WTC11 (cell line): ENCODE data around the gene MARCHF7. TPM values are rescaled to one million over a fixed set of nuclear protein-coding genes. Genes with fewer than 3 reads are reported as not detected.

Experiments
- ATAC-seq: fragments of 200-7000 bp; cut with Tn5 transposase; 2 replicates; pipeline ENCODE4 v1.10.0; 2021; ENCODE audit warnings: mild to moderate bottlenecking, moderate library complexity
- CTCF ChIA-PET: fragments of 300-600 bp; sonication (Branson Sonifier 250); formaldehyde crosslinking; loops from one replicate; lab custom pipeline; 2021; ENCODE audit warnings: antibody characterized with exemption; lab: Charles Lee
- POLR2A ChIA-PET: fragments of 350-600 bp; sonication (Branson Sonifier 250); formaldehyde crosslinking; loops from one replicate; lab custom pipeline; 2021; ENCODE audit warnings: antibody characterized with exemption; lab: Charles Lee
- DNase-seq: peaks from one replicate; pipeline ENCODE4 v3.0.0; 2021; ENCODE audit warnings: low spot score
- H3K27ac Mint-ChIP-seq: 2 replicates; pipeline ENCODE4 v1.8.0; 2021; ENCODE audit warnings: mixed read lengths
- H3K27me3 Mint-ChIP-seq: 2 replicates; pipeline ENCODE4 v1.8.0; 2021; ENCODE audit warnings: low read depth, mild to moderate bottlenecking, moderate library complexity, mixed read lengths
- H3K36me3 Mint-ChIP-seq: 2 replicates; pipeline ENCODE4 v1.8.0; 2021; ENCODE audit warnings: mixed read lengths
- H3K4me1 Mint-ChIP-seq: 2 replicates; pipeline ENCODE4 v1.8.0; 2022; ENCODE audit warnings: mixed read lengths
- H3K4me3 Mint-ChIP-seq: 2 replicates; pipeline ENCODE4 v1.8.0; 2021; ENCODE audit warnings: mild to moderate bottlenecking, moderate library complexity, mixed read lengths
- H3K9me3 Mint-ChIP-seq: 2 replicates; pipeline ENCODE4 v1.8.0; 2021; ENCODE audit warnings: mixed read lengths
- ATF1 ChIP-seq: sonication (generic); formaldehyde crosslinking; IDR thresholded peaks from 2 replicates; pipeline ENCODE4 v1.8.1; 2023; ENCODE audit warnings: mild to moderate bottlenecking, moderate library complexity, missing genetic modification reagents
- ATF2 ChIP-seq: sonication (generic); formaldehyde crosslinking; IDR thresholded peaks from 2 replicates; pipeline ENCODE4 v1.8.1; 2022; ENCODE audit warnings: low read depth, missing genetic modification reagents, borderline replicate concordance
- ESRRA ChIP-seq: sonication (generic); formaldehyde crosslinking; IDR thresholded peaks from 2 replicates; pipeline ENCODE4 v1.8.1; 2022; ENCODE audit warnings: mild to moderate bottlenecking, missing genetic modification reagents, borderline replicate concordance
- FOXJ3 ChIP-seq: sonication (generic); formaldehyde crosslinking; IDR thresholded peaks from 2 replicates; pipeline ENCODE4 v1.9.0; 2021; ENCODE audit warnings: missing genetic modification reagents, mild to moderate bottlenecking, borderline replicate concordance
- FOXK1 ChIP-seq: sonication (generic); formaldehyde crosslinking; IDR thresholded peaks from 2 replicates; pipeline ENCODE4 v1.8.0; 2022; ENCODE audit warnings: mild to moderate bottlenecking, moderate library complexity, missing genetic modification reagents
- HMGA2 ChIP-seq: fragments of 250-450 bp; sonication (Bioruptor Pico); IDR thresholded peaks from 2 replicates; pipeline ENCODE4 v1.4.0; 2021; ENCODE audit warnings: mild to moderate bottlenecking, moderate library complexity
- IRF2 ChIP-seq: sonication (generic); formaldehyde crosslinking; IDR thresholded peaks from 2 replicates; pipeline ENCODE4 v1.8.0; 2022; ENCODE audit warnings: low read depth, missing genetic modification reagents, borderline replicate concordance
- JUN ChIP-seq: sonication (generic); formaldehyde crosslinking; IDR thresholded peaks from 2 replicates; pipeline ENCODE4 v1.8.0; 2023; ENCODE audit warnings: mild to moderate bottlenecking, missing genetic modification reagents
- NFATC4 ChIP-seq: fragments of 250-450 bp; sonication (Bioruptor Pico); IDR thresholded peaks from 2 replicates; pipeline ENCODE4 v1.9.0; 2021; ENCODE audit warnings: mild to moderate bottlenecking
- NFE2L1 ChIP-seq: sonication (generic); formaldehyde crosslinking; IDR thresholded peaks from 2 replicates; pipeline ENCODE4 v1.8.1; 2023; ENCODE audit warnings: missing genetic modification reagents
- NFYB ChIP-seq: sonication (generic); formaldehyde crosslinking; conservative IDR thresholded peaks from 2 replicates; pipeline ENCODE4 v1.8.0; 2022; ENCODE audit warnings: low read depth, missing genetic modification reagents
- NR1H2 ChIP-seq: sonication (generic); formaldehyde crosslinking; IDR thresholded peaks from 2 replicates; pipeline ENCODE4 v1.9.0; 2021; ENCODE audit warnings: mild to moderate bottlenecking, moderate library complexity, missing genetic modification reagents
- SMAD4 ChIP-seq: sonication (generic); formaldehyde crosslinking; IDR thresholded peaks from 2 replicates; pipeline ENCODE4 v1.8.0; 2022; ENCODE audit warnings: mild to moderate bottlenecking, missing genetic modification reagents
- ZNF138 ChIP-seq: sonication (generic); formaldehyde crosslinking; conservative IDR thresholded peaks from 2 replicates; pipeline ENCODE4 v1.8.1; 2022; ENCODE audit warnings: mild to moderate bottlenecking, moderate library complexity, missing genetic modification reagents
- ZNF232 ChIP-seq: sonication (generic); formaldehyde crosslinking; IDR thresholded peaks from 2 replicates; pipeline ENCODE4 v1.8.0; 2022; ENCODE audit warnings: mild to moderate bottlenecking, missing genetic modification reagents
- ZNF425 ChIP-seq: fragments of 250-450 bp; sonication (Bioruptor Pico); conservative IDR thresholded peaks from 2 replicates; pipeline ENCODE4 v1.9.0; 2021; ENCODE audit warnings: mild to moderate bottlenecking
- total RNA-seq: library from RNA; stranded (reverse); gene quantifications from 3 replicates; pipeline ENCODE4 v1.2.3, GENCODE V29; 2021
- TF ChIP-seq, protein P1 (sequence below): sonication (generic); formaldehyde crosslinking; conservative IDR thresholded peaks from 2 replicates; pipeline ENCODE4 v1.8.1; 2023; ENCODE audit warnings: mild to moderate bottlenecking, low read depth, missing genetic modification reagents, moderate library complexity
- TF ChIP-seq, protein P2 (sequence below): sonication (generic); formaldehyde crosslinking; IDR thresholded peaks from 2 replicates; pipeline ENCODE4 v1.8.0; 2022; ENCODE audit warnings: mild to moderate bottlenecking, missing genetic modification reagents
- TF ChIP-seq, protein P3 (sequence below): fragments of 250-450 bp; sonication (Bioruptor Pico); IDR thresholded peaks from 2 replicates; pipeline ENCODE4 v1.8.0; 2021; ENCODE audit warnings: mild to moderate bottlenecking
- TF ChIP-seq, protein P4 (sequence below): sonication (generic); formaldehyde crosslinking; IDR thresholded peaks from 2 replicates; pipeline ENCODE4 v1.8.1; 2023; ENCODE audit warnings: mild to moderate bottlenecking, missing genetic modification reagents, moderate library complexity
- TF ChIP-seq, protein P5 (sequence below): sonication (generic); formaldehyde crosslinking; IDR thresholded peaks from 2 replicates; pipeline ENCODE4 v1.8.1; 2022; ENCODE audit warnings: low read depth, mild to moderate bottlenecking, moderate library complexity, missing genetic modification reagents, borderline replicate concordance

The MARCHF7 gene
- total RNA-seq, 1 experiment from 2014 or later, result 84.0 TPM

DNA sequence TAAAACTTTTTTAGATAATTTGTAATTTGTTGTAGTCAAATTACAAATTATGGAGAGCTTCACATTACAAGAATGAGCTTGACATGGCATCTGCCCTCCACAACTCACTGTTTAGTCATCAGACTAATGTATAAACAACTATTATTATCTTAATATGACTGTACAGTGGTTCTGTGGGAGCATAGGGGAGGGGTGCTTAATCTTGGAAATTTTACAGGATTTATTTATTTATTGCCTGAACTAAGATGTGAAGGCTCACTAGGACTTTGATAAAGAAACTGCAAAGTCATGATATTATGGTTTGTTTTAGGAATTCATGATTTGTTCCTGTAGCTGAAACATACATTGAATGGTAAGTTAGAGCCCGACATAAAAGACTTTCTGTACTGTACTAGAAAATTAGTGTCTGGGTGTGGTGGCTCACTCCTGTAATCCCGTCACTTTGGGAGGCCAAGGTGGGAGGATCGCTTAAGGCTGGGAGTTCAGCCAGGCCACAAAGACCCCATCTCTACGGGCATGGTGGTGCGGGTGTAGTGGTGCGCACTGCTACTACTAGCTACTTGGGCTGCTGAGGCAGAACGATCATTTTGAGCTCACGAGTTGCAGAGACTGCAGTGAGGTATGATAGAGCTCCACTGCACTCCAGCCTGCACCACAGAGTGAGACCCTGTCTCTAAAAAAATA, 2.1 kb downstream of the MARCHF7 start (continued):
- TF ChIP-seq ZNF425 (CRISPR knock-in tag), result no peak
- TF ChIP-seq HMGA2 (CRISPR knock-in tag), result no peak
- no peak for TF ChIP-seq FOXJ3 (CRISPR knock-in tag)
- TF ChIP-seq, protein P1, sequence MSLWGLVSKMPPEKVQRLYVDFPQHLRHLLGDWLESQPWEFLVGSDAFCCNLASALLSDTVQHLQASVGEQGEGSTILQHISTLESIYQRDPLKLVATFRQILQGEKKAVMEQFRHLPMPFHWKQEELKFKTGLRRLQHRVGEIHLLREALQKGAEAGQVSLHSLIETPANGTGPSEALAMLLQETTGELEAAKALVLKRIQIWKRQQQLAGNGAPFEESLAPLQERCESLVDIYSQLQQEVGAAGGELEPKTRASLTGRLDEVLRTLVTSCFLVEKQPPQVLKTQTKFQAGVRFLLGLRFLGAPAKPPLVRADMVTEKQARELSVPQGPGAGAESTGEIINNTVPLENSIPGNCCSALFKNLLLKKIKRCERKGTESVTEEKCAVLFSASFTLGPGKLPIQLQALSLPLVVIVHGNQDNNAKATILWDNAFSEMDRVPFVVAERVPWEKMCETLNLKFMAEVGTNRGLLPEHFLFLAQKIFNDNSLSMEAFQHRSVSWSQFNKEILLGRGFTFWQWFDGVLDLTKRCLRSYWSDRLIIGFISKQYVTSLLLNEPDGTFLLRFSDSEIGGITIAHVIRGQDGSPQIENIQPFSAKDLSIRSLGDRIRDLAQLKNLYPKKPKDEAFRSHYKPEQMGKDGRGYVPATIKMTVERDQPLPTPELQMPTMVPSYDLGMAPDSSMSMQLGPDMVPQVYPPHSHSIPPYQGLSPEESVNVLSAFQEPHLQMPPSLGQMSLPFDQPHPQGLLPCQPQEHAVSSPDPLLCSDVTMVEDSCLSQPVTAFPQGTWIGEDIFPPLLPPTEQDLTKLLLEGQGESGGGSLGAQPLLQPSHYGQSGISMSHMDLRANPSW (CRISPR knock-in tag), result no peak
- no peak for TF ChIP-seq IRF2 (CRISPR knock-in tag)
- no peak for TF ChIP-seq NFE2L1 (CRISPR knock-in tag)

GRCh38 chr2:159715451-159715850, 3.1 kb downstream of the MARCHF7 start:
- no peaks in the 10 kb centered on the region for H3K27me3 Mint-ChIP-seq
- peaks cover 55% of the 10 kb centered on the region for H3K4me1 Mint-ChIP-seq
- no peaks in the 10 kb centered on the region for H3K9me3 Mint-ChIP-seq
- H3K27ac Mint-ChIP-seq, result peak overlapping the region; percentile 50
- H3K4me3 Mint-ChIP-seq, result no peak overlapping the region
- DNase-seq (no peak), ATAC-seq (no peak)
- TF ChIP-seq NFATC4 (CRISPR knock-in tag), result no peak
- TF ChIP-seq, protein P2, sequence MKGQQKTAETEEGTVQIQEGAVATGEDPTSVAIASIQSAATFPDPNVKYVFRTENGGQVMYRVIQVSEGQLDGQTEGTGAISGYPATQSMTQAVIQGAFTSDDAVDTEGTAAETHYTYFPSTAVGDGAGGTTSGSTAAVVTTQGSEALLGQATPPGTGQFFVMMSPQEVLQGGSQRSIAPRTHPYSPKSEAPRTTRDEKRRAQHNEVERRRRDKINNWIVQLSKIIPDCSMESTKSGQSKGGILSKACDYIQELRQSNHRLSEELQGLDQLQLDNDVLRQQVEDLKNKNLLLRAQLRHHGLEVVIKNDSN, result no peak
- TF ChIP-seq ZNF232, result no peak
- no peak for TF ChIP-seq NR1H2 (CRISPR knock-in tag)
- no peak for TF ChIP-seq HMGA2 (CRISPR knock-in tag)
- no peak for TF ChIP-seq ZNF138 (CRISPR knock-in tag)
- TF ChIP-seq SMAD4 (CRISPR knock-in tag), result no peak
- no peak for TF ChIP-seq JUN (CRISPR knock-in tag)
- TF ChIP-seq, protein P3, sequence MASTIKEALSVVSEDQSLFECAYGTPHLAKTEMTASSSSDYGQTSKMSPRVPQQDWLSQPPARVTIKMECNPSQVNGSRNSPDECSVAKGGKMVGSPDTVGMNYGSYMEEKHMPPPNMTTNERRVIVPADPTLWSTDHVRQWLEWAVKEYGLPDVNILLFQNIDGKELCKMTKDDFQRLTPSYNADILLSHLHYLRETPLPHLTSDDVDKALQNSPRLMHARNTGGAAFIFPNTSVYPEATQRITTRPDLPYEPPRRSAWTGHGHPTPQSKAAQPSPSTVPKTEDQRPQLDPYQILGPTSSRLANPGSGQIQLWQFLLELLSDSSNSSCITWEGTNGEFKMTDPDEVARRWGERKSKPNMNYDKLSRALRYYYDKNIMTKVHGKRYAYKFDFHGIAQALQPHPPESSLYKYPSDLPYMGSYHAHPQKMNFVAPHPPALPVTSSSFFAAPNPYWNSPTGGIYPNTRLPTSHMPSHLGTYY (CRISPR knock-in tag), result no peak
- TF ChIP-seq NFYB, result no peak
- no peak for TF ChIP-seq FOXK1 (CRISPR knock-in tag)
- TF ChIP-seq ESRRA (CRISPR knock-in tag), result no peak
- no peak for TF ChIP-seq ATF1 (CRISPR knock-in tag)
- TF ChIP-seq ATF2, result no peak
- TF ChIP-seq, protein P4, sequence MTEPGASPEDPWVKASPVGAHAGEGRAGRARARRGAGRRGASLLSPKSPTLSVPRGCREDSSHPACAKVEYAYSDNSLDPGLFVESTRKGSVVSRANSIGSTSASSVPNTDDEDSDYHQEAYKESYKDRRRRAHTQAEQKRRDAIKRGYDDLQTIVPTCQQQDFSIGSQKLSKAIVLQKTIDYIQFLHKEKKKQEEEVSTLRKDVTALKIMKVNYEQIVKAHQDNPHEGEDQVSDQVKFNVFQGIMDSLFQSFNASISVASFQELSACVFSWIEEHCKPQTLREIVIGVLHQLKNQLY (CRISPR knock-in tag), result no peak
- TF ChIP-seq, protein P5, sequence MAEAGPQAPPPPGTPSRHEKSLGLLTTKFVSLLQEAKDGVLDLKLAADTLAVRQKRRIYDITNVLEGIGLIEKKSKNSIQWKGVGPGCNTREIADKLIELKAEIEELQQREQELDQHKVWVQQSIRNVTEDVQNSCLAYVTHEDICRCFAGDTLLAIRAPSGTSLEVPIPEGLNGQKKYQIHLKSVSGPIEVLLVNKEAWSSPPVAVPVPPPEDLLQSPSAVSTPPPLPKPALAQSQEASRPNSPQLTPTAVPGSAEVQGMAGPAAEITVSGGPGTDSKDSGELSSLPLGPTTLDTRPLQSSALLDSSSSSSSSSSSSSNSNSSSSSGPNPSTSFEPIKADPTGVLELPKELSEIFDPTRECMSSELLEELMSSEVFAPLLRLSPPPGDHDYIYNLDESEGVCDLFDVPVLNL (CRISPR knock-in tag), result no peak
- H3K36me3 Mint-ChIP-seq, result peaks cover 32% of the 10 kb centered on the region
- CTCF ChIA-PET, result interaction anchor here (1.2 to 1.8 kb wide), 2 partner anchors 40 to 240 kb away, joined by 3 to 5 read pairs; no protein-coding TSS in a partner anchor
- POLR2A ChIA-PET, result no interaction called here
